ENCODE results near the gene SPACA9. TPM values are rescaled to one million over a fixed set of nuclear protein-coding genes. Genes with fewer than 3 reads are reported as not detected.

The SPACA9 gene
- total RNA-seq, 1 experiment from 2014 or later, result 1.3 TPM

DNA sequence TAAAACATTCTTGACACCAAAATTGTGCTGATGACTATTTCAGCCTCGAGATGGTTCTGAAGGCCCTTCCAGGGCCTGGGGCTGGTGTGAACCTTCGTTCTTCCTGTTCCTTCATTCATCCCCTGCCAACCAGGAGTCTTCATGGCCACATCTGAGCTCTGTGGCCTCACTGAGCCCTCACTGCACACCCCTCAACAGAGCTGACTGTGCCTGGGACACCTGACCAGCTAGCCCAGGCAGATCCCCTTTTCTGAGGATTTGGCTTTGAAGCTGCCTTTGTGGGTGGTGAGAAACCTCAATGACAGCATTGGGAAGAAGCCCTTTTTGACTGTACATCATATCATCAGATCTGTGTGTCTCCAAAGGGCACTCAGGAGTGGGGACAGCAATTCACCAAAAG is 14.4 kb upstream of the SPACA9 start:
- Histone ChIP-seq H2BK15ac (ENCODE audit: low read depth, low read length) (no peak overlapping the region), H2BK20ac (ENCODE audit: low read depth, low read length, poor library complexity, severe bottlenecking) (no peak overlapping the region), H3K9me3 (ENCODE audit: control insufficient read depth, low read depth, low read length) (no peaks in the 10 kb centered on the region), H4K20me1 (ENCODE audit: control insufficient read depth, insufficient read depth, insufficient read length) (no peaks in the 10 kb centered on the region), H3K27me3 (ENCODE audit: insufficient read depth, low read length) (no peaks in the 10 kb centered on the region), H2BK12ac (ENCODE audit: insufficient read length, low read depth, low read length) (no peak overlapping the region), H4K8ac (replicated peaks; ENCODE audit: insufficient read length, low read depth, low read length) (no peak overlapping the region), H3K4me1 (ENCODE audit: insufficient read depth, low read length) (no peaks in the 10 kb centered on the region), H3K79me1 (ENCODE audit: insufficient read depth, low read depth, low read length, poor library complexity, severe bottlenecking) (no peaks in the 10 kb centered on the region), H3K14ac (ENCODE audit: insufficient read depth, low read length) (no peak overlapping the region), H2AFZ (ENCODE audit: low read length) (no peak overlapping the region), H3K4me2 (ENCODE audit: insufficient read depth, insufficient read length, low read length) (no peak overlapping the region), H3K4ac (ENCODE audit: low read depth, low read length) (no peak overlapping the region), H3K18ac (ENCODE audit: insufficient read length, low read depth, low read length) (no peak overlapping the region), H3K79me2 (ENCODE audit: insufficient read depth, low read length) (no peaks in the 10 kb centered on the region), H2BK5ac (ENCODE audit: insufficient read length, low read length) (no peak overlapping the region), H2BK120ac (ENCODE audit: low read depth, low read length, poor library complexity, severe bottlenecking) (no peak overlapping the region), H2AK5ac (ENCODE audit: insufficient read length, low read length) (no peak overlapping the region), H3K23me2 (ENCODE audit: insufficient read length, low read depth, low read length, poor library complexity, severe bottlenecking) (no peaks in the 10 kb centered on the region), H3K56ac (ENCODE audit: insufficient read length, low read depth, low read length) (no peak overlapping the region), H4K91ac (ENCODE audit: insufficient read length, low read depth, low read length) (no peak overlapping the region), H3K9ac (ENCODE audit: extremely low read depth, insufficient read length, low read length) (no peak overlapping the region), H3T11ph (ENCODE audit: low read length) (no peak overlapping the region), H3K27ac (ENCODE audit: insufficient read length, low read depth, low read length) (no peak overlapping the region), H4K5ac (ENCODE audit: insufficient read length, low read depth, low read length) (no peak overlapping the region), H3K23ac (ENCODE audit: insufficient read length, low read depth, low read length) (no peak overlapping the region)
- TF ChIP-seq, protein P1, sequence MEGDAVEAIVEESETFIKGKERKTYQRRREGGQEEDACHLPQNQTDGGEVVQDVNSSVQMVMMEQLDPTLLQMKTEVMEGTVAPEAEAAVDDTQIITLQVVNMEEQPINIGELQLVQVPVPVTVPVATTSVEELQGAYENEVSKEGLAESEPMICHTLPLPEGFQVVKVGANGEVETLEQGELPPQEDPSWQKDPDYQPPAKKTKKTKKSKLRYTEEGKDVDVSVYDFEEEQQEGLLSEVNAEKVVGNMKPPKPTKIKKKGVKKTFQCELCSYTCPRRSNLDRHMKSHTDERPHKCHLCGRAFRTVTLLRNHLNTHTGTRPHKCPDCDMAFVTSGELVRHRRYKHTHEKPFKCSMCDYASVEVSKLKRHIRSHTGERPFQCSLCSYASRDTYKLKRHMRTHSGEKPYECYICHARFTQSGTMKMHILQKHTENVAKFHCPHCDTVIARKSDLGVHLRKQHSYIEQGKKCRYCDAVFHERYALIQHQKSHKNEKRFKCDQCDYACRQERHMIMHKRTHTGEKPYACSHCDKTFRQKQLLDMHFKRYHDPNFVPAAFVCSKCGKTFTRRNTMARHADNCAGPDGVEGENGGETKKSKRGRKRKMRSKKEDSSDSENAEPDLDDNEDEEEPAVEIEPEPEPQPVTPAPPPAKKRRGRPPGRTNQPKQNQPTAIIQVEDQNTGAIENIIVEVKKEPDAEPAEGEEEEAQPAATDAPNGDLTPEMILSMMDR (conservative IDR thresholded peaks at IDR 0.05), result no peak
- Mint-ChIP-seq H3K27me3 (ENCODE audit: low read depth) (peaks cover 7% of the 10 kb centered on the region), H3K4me1 (peaks cover 17% of the 10 kb centered on the region in 2 experiments), H3K36me3 (ENCODE audit: insufficient read depth in 1 of 3, low read depth in 3 of 3) (no peaks in the 10 kb centered on the region), H3K4me3 (no peak overlapping the region), H3K27ac (no peak overlapping the region), H3K9me3 (no peaks in the 10 kb centered on the region)
- DNase-seq, result no peak
- no CpG with 5 or more reads among the region's 2 CpGs for WGBS (ENCODE audit: extremely low coverage, insufficient read length, low lambda C conversion rate)

Measured in H9 (cell line).